ENCODE data around the gene CHSY3.

The CHSY3 gene

DNA sequence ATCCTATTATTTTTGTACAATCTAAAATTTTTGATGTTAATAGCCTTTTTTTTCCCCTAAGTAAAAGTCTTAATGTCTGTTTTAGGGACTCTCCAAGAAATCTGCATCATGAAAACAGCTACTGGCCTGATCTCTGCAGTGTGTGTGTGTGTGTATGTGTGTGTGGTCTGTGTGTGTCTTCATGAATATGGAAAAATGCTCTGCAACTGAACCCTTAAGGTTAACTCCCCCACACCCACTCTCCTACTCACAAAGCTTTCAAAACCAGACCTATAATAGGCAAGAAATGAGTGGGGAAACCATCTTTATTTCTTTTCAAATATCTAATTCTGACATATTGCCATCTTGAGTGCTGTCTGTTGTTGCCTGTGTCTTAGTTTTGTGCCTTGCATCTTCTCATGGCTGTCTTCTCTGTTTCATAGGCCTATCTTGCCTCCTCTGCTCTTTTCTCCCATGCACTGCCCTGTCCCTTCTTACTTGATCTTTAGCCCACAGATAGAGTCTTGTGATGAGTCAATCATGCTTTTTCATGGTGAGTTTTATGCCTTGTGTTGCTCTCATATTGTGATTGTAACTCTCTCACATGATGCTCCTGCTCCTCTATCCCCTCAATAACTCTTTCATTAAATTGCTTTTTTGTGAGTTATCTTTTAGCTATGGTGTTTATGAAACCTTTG is 68.3 kb downstream of the CHSY3 start:
- H3K4me3 ChIP-seq (ENCODE audit: low read length), result no peak overlapping the region

DNA sequence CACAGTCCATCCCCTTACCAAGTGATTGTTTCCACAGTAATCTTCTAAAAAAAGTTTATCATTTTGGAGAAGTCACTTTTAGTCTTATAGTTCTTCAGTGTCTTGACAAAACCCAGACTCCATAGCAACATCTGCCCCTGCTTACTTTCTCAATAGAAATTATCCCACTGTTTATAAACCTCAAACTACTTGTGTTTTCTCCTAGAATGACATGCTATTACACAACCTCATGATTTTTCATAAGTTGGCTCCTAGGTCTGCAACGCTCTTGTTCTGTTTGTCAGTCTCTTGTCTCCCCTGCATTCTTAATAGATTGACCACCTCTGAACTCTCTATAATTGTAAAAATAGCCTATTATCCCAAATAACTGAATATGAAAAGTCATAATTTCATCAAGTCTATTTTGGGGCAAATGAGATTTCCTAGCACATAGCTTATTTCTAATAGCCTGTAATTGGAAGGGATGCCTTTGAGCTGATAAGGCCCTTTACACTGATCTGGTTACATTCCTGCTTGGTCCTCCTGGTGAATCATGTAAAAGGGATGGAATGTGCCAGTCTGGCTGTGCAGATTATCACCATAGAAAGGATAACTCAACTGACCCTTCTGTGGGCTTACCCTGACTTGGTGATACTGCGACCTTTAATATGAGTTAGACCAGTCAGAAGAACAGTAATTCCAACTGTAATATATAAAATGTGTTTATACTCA is 69.6 kb downstream of the CHSY3 start:
- no peak for TF ChIP-seq ZNF274 (IDR thresholded peaks at IDR 0.05; ENCODE audit: low read depth, low read length)
- no peak overlapping the region for H3K4me3 ChIP-seq (ENCODE audit: low read length)

More for the DNA sequence above, 68.3 kb downstream of the CHSY3 start:
- TF ChIP-seq ZNF274 (IDR thresholded peaks at IDR 0.05; ENCODE audit: low read depth, low read length), result no peak

DNA sequence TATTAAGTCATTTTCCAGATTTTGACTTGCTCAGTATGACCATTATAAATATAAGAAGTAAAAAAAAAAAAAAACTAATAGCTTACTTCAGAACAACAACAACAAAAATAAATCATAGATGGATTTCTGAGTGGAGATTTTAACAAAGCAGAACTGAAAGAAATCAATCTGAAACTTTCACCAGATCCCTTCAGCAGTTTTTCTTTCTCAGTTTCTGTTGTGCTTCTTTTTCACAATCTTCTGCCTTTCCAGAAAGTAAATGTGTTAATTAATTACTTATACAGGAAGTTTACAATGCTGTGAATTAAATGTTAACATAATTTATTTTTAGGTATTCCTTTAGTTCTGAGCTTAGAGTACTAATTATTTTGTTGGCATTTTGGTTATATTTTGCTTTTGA is 73.5 kb downstream of the CHSY3 start:
- no peak overlapping the region for H3K4me3 ChIP-seq (ENCODE audit: low read length)
- no peak for TF ChIP-seq ZNF274 (IDR thresholded peaks at IDR 0.05; ENCODE audit: low read depth, low read length)

DNA sequence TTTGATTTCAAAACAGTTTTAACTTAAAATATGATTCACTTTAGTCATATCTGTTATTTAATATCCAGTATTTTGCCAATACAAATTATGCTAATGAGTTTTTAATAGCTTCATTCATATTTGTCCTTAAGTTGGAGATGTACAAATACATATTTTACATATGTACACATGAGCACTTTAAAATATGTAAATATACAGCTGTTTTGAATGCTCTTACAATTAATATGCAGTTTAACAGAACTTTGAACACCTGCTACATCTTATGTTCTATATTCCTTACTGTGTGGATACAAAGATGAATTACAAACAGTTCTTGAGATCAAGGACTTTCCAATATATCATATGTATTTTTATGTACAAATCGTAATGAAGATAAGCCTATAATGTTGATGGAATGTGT is 74.0 kb downstream of the CHSY3 start:
- H3K4me3 ChIP-seq (ENCODE audit: low read length), result no peak overlapping the region
- TF ChIP-seq ZNF274 (IDR thresholded peaks at IDR 0.05; ENCODE audit: low read depth, low read length), result no peak

DNA sequence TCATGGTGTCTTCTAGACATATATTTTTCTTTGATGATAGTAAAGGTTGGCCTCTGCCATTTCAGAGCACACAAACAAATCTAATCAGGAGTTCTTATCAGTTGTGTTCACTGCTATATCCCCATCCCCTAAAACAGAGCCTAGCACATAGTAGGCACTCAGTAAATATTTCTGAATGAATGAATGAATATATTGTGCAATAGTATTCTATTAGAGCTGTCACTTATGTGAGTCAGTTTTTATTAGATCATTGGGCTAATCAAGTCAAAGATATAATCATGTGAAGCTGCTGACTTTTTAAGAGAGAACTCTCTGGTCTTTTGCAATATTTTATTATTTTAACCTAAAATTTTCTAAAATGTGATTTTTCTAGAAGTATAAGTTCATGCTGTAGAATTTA is 84.2 kb downstream of the CHSY3 start:
- H3K4me3 ChIP-seq (ENCODE audit: low read length), result no peak overlapping the region
- no peak for TF ChIP-seq ZNF274 (IDR thresholded peaks at IDR 0.05; ENCODE audit: low read depth, low read length)

DNA sequence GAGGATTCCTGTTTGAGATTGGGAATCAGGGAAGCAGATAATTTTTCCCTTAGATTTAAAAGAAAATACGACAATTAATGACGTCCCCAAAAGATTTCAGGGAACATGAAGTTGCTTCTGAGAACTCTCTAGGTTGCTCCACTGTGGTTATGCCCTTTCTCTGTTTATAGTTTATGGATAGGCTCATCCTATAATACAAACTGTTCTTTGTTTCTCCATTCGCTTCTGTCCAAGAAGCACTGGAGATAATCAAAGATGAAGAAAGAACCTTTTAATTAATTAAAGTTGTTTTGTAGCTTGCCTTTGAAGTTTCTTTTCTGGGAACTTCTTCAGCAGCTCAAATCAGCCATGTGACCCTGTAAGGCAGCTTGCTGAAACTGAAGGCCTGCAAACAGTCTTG is 87.5 kb downstream of the CHSY3 start:
- no peak for TF ChIP-seq ZNF274 (IDR thresholded peaks at IDR 0.05; ENCODE audit: low read depth, low read length)
- H3K4me3 ChIP-seq (ENCODE audit: low read length), result no peak overlapping the region

DNA sequence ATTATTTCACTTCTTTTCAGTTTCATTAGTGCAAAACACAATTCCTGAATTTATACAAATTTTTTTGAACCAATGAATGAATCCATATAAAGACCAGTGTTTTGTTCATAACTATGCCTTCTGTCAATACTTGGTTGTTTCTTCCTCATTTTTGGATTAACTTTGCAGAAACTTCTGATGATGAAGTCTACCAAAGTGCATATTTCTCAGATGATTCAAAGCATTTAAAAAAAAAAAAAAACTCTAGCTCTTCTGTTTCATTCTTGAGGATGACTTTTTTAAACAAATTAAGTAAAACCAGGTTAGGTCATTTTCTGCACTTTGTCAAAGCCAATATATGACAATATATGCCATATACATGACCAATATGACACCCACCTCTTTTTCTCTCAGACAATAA is 92.6 kb downstream of the CHSY3 start:
- no peak for TF ChIP-seq ZNF274 (IDR thresholded peaks at IDR 0.05; ENCODE audit: low read depth, low read length)

DNA sequence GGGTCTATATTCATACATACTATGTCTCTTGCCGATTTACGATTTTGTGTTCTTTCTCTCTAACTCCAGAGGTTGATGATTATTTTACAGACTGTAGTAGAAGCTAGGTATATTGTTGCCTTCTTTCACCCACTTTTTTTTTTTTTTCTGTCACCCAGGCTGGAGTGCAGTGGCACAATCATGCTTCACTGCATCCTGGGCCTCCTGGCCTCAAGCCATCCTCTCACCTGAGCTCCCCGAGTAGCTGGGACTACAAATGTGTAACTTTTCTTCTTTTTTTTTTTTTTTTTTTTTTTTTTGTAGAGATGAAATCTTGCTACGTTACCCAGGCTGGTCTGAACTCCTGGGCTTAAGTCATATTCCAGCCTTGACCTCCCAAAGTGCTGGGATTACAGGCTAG is 96.2 kb downstream of the CHSY3 start:
- TF ChIP-seq ZNF274 (IDR thresholded peaks at IDR 0.05; ENCODE audit: low read depth, low read length), result no peak
- H3K4me3 ChIP-seq (ENCODE audit: low read length), result no peak overlapping the region

More for the DNA sequence above, 92.6 kb downstream of the CHSY3 start:
- H3K4me3 ChIP-seq (ENCODE audit: low read length), result no peak overlapping the region

DNA sequence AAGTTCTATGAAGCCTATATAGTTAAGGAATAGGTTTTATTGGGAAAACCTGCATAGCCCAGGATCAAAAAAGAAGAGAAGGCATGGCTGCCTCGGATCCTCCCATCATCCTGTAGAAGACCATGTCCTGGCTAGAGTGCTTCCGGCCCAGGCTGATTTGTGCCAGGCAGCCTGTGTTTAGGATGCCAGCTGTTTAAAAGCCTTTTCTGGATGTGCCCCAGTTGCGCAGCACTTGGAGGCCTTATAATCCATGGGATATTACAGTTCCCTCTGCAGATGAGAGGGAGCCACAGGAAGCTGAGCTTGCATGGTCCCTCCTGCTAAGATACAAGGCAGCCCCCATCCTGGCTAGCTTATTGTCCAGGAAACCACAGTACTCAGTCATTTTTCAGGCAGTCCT is 97.9 kb downstream of the CHSY3 start:
- TF ChIP-seq ZNF274 (IDR thresholded peaks at IDR 0.05; ENCODE audit: low read depth, low read length), result no peak
- H3K4me3 ChIP-seq (ENCODE audit: low read length), result no peak overlapping the region

DNA sequence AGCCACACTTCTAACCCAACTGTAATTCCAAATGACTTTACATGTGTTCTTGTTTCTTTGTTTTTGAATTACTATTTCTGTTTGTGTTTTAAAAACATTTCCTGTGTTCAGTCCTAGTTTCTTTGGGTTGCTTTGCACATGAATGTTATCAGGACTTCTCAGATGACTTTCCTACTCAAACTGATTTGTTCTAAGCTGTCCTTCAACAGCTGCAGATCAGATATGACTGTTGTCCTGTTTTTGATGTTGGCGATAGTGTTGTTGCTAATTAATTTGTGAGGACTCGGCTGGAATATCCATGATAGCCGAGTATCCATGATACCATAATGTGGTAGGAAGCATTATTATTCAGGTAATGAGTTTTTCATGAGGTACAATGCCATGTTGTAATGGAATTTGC is 98.6 kb downstream of the CHSY3 start:
- TF ChIP-seq ZNF274 (IDR thresholded peaks at IDR 0.05; ENCODE audit: low read depth, low read length), result no peak

DNA sequence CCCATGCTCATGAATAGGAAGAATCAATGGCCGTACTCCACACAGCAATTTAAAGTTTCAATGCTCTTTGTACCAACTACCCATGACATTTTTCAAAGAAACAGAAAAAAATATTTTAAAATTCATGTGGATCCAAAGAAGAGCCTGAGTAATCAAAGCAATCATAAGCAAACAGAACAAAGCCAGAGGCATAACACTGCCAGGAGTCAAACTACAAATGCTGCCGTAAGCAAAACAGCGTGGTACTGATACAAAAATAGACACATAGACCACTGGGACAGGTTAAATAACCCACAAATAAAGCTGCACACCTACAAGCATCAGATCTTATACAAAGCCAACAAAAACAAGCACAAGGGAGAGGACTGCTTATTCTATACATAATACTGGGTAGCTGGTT is 107.7 kb downstream of the CHSY3 start:
- TF ChIP-seq ZNF274 (IDR thresholded peaks at IDR 0.05; ENCODE audit: low read depth, low read length), result no peak
- no peak overlapping the region for H3K4me3 ChIP-seq (ENCODE audit: low read length)

More for the DNA sequence above, 98.6 kb downstream of the CHSY3 start:
- no peak overlapping the region for H3K4me3 ChIP-seq (ENCODE audit: low read length)

DNA sequence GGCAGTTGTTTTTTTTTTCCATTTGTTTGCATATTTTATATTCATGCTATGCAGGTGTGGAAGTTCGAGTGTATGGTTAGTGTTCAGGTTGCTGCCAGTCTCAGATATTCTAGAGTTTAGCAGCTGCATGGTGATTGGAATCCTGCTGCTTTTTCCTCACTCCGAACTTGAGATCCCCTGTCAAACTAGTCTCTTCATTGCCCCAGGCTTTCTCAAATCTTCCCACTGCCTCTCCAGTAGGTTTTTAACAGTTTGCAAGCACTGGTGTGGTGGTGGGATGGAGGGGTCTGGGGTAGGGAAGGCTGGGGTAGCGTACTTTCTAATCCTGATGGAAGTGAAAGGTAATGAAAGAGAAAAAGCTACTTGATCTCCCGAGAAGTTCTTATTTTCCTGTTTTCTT is 112.9 kb downstream of the CHSY3 start:
- no peak overlapping the region for H3K4me3 ChIP-seq (ENCODE audit: low read length)
- TF ChIP-seq ZNF274 (IDR thresholded peaks at IDR 0.05; ENCODE audit: low read depth, low read length), result no peak

DNA sequence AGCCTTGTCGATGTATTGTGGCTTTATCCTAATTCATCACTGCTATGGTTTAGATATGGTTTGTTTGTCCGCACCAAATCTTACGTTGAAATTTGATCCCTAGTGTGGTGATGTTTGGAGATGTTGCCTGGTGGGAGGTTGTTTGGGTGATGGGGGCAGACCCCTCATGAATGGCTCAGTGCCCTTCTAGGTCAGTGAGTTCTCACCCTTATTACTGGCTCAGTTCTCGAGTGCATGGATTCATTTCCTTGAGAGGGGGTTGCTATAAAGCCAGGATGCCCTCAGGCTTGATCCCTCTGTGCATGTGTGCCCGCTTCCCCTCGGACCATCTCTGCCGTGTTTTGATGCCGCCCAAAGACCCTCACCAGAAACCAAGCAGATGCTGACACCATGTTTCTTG is 114.4 kb downstream of the CHSY3 start:
- TF ChIP-seq ZNF274 (IDR thresholded peaks at IDR 0.05; ENCODE audit: low read depth, low read length), result no peak
- no peak overlapping the region for H3K4me3 ChIP-seq (ENCODE audit: low read length)

DNA sequence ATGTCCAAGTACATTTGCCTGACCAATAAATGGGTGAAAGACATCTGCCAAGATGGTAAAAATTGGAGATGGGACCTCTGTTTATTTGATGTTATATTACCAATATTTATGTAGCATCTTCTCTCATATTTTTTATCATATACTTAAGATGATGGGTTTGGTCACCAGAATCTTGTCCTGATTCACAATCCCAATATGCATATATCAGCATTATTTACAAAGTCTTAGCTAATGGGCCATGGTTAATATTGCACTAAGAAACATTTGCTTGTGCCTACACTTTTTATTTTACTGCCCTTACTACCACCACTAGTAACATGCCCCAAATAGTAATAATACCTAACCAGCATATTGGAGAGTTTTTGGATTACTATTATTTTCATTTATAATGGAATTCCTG is 116.7 kb downstream of the CHSY3 start:
- no peak overlapping the region for H3K4me3 ChIP-seq (ENCODE audit: low read length)
- no peak for TF ChIP-seq ZNF274 (IDR thresholded peaks at IDR 0.05; ENCODE audit: low read depth, low read length)

DNA sequence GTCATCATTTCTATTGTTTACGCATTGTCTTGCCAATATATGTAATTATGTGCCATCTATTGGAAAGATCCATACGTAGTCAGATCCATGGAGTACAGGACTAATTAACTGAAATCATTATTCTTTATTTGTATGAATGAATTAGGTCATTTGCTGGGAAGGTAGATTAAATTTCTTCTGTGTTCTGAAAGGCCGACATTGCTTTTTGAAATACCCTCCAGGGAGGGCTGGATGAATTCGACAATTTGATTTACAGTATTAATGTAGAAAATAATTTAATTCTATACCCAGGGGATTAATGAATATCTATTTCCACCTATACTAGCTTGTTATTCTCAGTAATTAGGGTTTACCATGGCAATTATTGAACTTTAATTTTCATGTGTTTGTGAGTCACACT is 117.6 kb downstream of the CHSY3 start:
- no peak overlapping the region for H3K4me3 ChIP-seq (ENCODE audit: low read length)
- TF ChIP-seq ZNF274 (IDR thresholded peaks at IDR 0.05; ENCODE audit: low read depth, low read length), result no peak
